Suprapubic skin (tissue), 4 donors: ENCODE measurements around the gene CACNA1I. TPM values are rescaled to one million over a fixed set of nuclear protein-coding genes. Genes with fewer than 3 reads are reported as not detected.

Experiments
- DNase-seq, 2 donors: peaks; one replicate each; pipeline ENCODE4 v3.0.0-alpha.2; 2019; ENCODE audit warnings: low spot score in 2 of 2
- H3K27ac ChIP-seq: fragments of 200-600 bp; sonication (generic); one replicate; pipeline ENCODE4 v1.5.1; 2019
- H3K27me3 ChIP-seq: fragments of 200-600 bp; sonication (generic); one replicate; pipeline ENCODE4 v1.5.1; 2019
- H3K36me3 ChIP-seq: fragments of 200-600 bp; sonication (generic); one replicate; pipeline ENCODE4 v1.5.1; 2019
- H3K4me1 ChIP-seq: fragments of 200-600 bp; sonication (generic); one replicate; pipeline ENCODE4 v1.5.1; 2019
- H3K4me3 ChIP-seq: fragments of 200-600 bp; sonication (generic); one replicate; pipeline ENCODE4 v1.5.1; 2019; ENCODE audit warnings: mild to moderate bottlenecking
- H3K9me3 ChIP-seq: fragments of 200-600 bp; sonication (generic); one replicate; pipeline ENCODE4 v1.5.1; 2019
- EP300 ChIP-seq: sonication (generic); formaldehyde crosslinking; IDR thresholded peaks from one replicate; pipeline ENCODE4 v1.6.1; 2017; ENCODE audit warnings: antibody characterized with exemption
- POLR2A ChIP-seq, 2 donors: fragments of 450-650 bp; IDR thresholded peaks; one replicate each; pipeline ENCODE4 v1.6.1; 2017; ENCODE audit warnings: antibody characterized with exemption in 2 of 2, mild to moderate bottlenecking in 2 of 2, moderate library complexity in 2 of 2
- POLR2AphosphoS5 ChIP-seq, 3 donors: sonication (generic); formaldehyde crosslinking; IDR thresholded peaks; one replicate each; pipeline ENCODE4 v1.6.1; 2017; ENCODE audit warnings: antibody characterized with exemption in 3 of 3
- WGBS: methylation state at CpG from one replicate; pipeline ENCODE4 v1.1.5; 2018; 5-methylcytosine and 5-hydroxymethylcytosine counted together
- total RNA-seq, 4 donors: library from RNA; depleted of rRNA; stranded (reverse); fragments of >200 nt; gene quantifications; one replicate each; pipeline ENCODE4 v1.1.0, GENCODE V29; 2016
- TF ChIP-seq, protein P1 (sequence below), 2 donors: fragments of 200-600 bp in 1 of 2; fragments of 450-650 bp in 1 of 2; sonication (generic) in 1 of 2; IDR thresholded peaks; one replicate each; pipeline ENCODE4 v1.5.1; 2016 to 2019; ENCODE audit warnings: antibody characterized with exemption in 2 of 2, mild to moderate bottlenecking in 1 of 2, moderate library complexity in 1 of 2

Gene CACNA1I
- total RNA-seq, 4 donors from 2014 or later: 0.08 to 0.80 (median 0.17) TPM; not detected in 1

DNA sequence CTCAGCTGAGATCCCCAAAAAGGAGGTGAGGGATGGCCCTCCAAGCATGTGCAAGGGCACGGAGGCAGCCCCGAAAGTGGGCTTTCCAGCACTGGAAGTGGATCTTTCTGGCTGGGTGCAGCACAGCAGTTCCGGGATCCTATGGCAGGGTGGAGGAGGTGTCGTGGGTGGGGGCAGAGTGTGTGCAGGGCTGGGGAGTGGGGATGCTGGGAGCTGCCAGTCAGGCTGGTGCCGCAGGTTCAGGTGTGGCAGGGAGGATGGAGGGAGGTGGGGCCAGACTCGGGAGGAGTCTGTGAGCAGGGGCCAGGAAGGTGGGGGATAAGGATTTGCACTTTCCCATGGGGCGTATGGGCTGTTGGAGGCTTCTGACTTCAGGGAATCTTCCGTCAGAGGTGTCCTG is 60.2 kb downstream of the CACNA1I start:
- Histone ChIP-seq H3K27me3 (peaks cover 61% of the 10 kb centered on the region), H3K27ac (no peak overlapping the region), H3K36me3 (no peaks in the 10 kb centered on the region), H3K4me3 (no peak overlapping the region), H3K4me1 (peaks cover 14% of the 10 kb centered on the region), H3K9me3 (no peaks in the 10 kb centered on the region)
- DNase-seq: no peak
- 70% methylated on average over 6 of the region's 8 CpGs for WGBS
- TF ChIP-seq EP300 (no peak), POLR2AphosphoS5 (IDR thresholded peaks at IDR 0.05) (no peak), POLR2A (IDR thresholded peaks at IDR 0.05) (no peak)
- TF ChIP-seq, protein P1, sequence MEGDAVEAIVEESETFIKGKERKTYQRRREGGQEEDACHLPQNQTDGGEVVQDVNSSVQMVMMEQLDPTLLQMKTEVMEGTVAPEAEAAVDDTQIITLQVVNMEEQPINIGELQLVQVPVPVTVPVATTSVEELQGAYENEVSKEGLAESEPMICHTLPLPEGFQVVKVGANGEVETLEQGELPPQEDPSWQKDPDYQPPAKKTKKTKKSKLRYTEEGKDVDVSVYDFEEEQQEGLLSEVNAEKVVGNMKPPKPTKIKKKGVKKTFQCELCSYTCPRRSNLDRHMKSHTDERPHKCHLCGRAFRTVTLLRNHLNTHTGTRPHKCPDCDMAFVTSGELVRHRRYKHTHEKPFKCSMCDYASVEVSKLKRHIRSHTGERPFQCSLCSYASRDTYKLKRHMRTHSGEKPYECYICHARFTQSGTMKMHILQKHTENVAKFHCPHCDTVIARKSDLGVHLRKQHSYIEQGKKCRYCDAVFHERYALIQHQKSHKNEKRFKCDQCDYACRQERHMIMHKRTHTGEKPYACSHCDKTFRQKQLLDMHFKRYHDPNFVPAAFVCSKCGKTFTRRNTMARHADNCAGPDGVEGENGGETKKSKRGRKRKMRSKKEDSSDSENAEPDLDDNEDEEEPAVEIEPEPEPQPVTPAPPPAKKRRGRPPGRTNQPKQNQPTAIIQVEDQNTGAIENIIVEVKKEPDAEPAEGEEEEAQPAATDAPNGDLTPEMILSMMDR (IDR thresholded peaks at IDR 0.05): no peak

DNA sequence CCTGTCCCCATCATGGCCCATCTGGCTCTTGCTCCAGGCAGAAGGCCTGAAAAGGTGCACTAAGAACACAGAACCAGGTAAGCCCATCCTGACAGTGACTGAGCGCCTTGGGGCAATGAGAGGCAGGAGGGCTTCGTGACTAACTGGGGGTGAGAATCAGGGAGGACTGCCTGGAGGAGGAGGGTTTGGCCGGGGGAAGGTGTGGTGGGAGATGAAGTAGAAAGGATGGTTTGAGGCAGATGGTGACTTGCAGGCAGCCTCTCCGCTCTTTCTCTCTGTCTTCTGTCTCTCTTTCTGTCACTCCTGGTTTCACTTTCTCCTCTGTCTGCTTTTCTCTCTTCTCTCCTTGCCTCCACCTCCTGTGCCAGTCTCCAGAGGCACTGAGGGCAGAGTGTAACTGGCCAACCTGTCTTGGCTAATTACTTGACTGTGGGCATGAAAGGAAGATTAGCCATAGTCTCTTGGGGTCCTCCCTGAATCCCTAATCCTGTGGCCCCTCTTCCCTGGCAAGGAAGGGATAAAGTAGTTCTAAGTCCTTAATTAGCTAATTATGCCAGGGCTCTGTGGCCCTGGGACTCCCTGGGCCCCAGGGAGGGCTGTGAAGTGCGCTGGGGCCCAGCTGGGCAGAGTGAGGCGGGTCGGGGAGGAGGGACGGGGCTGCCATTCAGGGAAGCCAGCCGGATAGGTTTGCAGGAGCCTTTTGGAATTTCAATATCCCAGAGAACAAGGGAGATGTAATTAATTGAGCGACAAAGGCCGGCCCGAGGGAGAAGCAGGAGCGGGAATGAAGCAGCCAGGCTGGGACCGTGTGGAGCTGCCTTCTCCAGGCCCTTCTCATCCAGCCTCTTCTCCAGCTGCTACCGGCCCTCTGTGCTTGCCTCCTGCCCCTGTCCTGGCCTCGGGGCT is 61.1 kb downstream of the CACNA1I start:
- H3K9me3 ChIP-seq: no peaks in the 10 kb centered on the region
- 67% methylated on average over 16 of the region's 16 CpGs for WGBS
- H3K27me3 ChIP-seq: peaks cover 56% of the 10 kb centered on the region
- no peak overlapping the region for H3K27ac ChIP-seq
- H3K4me1 ChIP-seq: peaks cover 14% of the 10 kb centered on the region
- no peak for DNase-seq
- H3K4me3 ChIP-seq: no peak overlapping the region
- no peaks in the 10 kb centered on the region for H3K36me3 ChIP-seq
- TF ChIP-seq POLR2AphosphoS5 (IDR thresholded peaks at IDR 0.05) (no peak), POLR2A (IDR thresholded peaks at IDR 0.05) (no peak), EP300 (no peak)
- TF ChIP-seq, protein P1 (IDR thresholded peaks at IDR 0.05): no peak

DNA sequence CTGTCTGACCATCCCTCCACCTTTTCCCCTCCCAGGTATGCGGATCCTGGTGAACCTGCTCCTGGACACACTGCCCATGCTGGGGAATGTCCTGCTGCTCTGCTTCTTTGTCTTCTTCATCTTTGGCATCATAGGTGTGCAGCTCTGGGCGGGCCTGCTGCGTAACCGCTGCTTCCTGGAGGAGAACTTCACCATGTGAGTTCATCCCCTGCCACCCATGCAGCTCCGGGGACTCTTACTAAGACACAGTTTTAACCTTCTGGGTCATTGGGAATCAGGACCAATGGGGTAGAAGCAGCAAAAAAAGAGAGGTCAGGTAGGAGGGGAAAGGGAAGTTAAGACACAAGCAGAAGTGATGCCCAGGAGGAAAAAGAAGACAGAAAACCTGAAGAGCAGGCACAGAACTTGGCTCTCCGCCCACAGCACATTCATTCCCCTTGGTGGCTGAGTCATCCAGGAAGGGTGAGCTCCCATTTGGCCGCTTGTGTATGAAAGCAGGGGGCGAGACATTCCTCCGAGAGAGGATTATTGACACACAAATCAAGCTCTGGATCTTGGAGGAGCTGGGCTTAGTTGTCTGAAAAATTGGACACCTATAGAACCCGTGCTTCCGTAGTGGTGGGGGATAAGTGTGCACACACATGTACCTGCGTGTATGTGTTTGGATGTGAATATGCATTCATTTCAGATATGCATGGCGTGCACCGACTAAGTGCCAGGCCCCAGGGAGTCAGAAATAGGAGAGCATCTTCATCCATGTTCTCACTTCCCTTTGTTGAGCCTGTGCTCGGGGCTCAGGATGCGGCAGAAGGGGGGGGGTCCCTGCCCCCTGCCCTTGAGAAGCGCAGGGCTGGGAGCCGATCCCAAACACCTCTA is 64.2 kb downstream of the CACNA1I start:
- Histone ChIP-seq H3K36me3 (no peaks in the 10 kb centered on the region), H3K9me3 (no peaks in the 10 kb centered on the region), H3K4me3 (no peak overlapping the region), H3K27ac (no peak overlapping the region), H3K4me1 (peaks cover 14% of the 10 kb centered on the region), H3K27me3 (peaks cover 29% of the 10 kb centered on the region)
- DNase-seq: no peak
- 56% methylated on average over 15 of the region's 18 CpGs for WGBS
- TF ChIP-seq POLR2AphosphoS5 (IDR thresholded peaks at IDR 0.05) (no peak), POLR2A (IDR thresholded peaks at IDR 0.05) (no peak), EP300 (no peak)
- TF ChIP-seq, protein P1 (IDR thresholded peaks at IDR 0.05): no peak

- TF ChIP-seq POLR2A (IDR thresholded peaks at IDR 0.05) (no peak), POLR2AphosphoS5 (IDR thresholded peaks at IDR 0.05) (no peak)
- TF ChIP-seq, protein P1 (IDR thresholded peaks at IDR 0.05): no peak
- no peaks in the 10 kb centered on the region for H3K36me3 ChIP-seq
- 79% methylated on average over 6 of the region's 6 CpGs for WGBS
- H3K27me3 ChIP-seq: peaks cover 24% of the 10 kb centered on the region
- no peak for DNase-seq
- no peak overlapping the region for H3K27ac ChIP-seq
- H3K9me3 ChIP-seq: no peaks in the 10 kb centered on the region
- no peak overlapping the region for H3K4me3 ChIP-seq
- H3K4me1 ChIP-seq: peaks cover 14% of the 10 kb centered on the region
Measured at GRCh38 chr22:39635719-39636118, 65.2 kb downstream of the CACNA1I start.

DNA sequence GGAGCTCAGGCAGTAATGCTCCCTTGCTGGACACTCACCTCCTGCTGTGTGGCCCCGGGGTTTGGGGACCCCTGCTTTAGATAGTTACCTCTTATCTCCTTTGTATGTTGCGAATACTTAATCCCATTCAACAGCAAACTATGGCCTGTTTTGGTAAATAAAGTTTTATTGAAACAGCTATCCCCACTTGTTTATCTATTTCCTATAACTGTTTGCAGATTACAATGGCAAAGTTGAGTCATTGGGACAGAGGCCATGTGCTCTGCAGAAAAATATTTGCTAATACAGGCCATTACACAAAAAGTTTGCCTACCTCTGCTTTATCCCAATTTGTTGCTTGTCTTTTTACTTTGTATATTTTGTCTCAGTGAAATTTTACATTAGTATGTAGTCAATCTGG is 68.4 kb downstream of the CACNA1I start:
- 90% methylated on average over 2 of the region's 2 CpGs for WGBS
- H3K4me1 ChIP-seq: peaks cover 14% of the 10 kb centered on the region

More for the DNA sequence above, 68.4 kb downstream of the CACNA1I start:
- no peak overlapping the region for H3K4me3 ChIP-seq
- peaks cover 25% of the 10 kb centered on the region for H3K27me3 ChIP-seq
- no peak for DNase-seq
- H3K9me3 ChIP-seq: no peaks in the 10 kb centered on the region
- no peaks in the 10 kb centered on the region for H3K36me3 ChIP-seq
- no peak for TF ChIP-seq POLR2A (IDR thresholded peaks at IDR 0.05)
- TF ChIP-seq EP300: no peak
- TF ChIP-seq, protein P1 (IDR thresholded peaks at IDR 0.05): no peak
- TF ChIP-seq POLR2AphosphoS5 (IDR thresholded peaks at IDR 0.05): no peak
- no peak overlapping the region for H3K27ac ChIP-seq
